ENCODE results near the gene NT5DC3. TPM values are rescaled to one million over a fixed set of nuclear protein-coding genes. Genes with fewer than 3 reads are reported as not detected.

NT5DC3 gene
- total RNA-seq, 1 experiment from 2014 or later: 12.5 TPM

DNA sequence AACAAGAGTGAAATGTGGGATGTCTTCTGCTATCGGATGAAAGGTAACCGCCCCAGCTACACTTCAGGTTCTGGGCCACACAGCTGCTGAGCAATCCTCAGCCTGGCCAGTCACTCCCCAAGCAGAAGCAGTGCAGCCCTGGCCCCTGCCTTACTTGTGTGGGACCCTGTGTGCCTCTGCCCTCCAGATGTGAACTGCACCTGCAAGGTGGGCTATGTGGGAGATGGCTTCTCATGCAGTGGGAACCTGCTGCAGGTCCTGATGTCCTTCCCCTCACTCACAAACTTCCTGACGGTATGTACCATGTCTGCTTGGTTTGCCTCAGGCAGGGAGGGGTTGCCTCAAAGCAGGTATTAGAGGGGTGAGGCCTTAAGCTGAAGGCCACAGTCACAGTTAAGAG, 85.6 kb downstream of the NT5DC3 start (continued):
- TF ChIP-seq, protein P1, sequence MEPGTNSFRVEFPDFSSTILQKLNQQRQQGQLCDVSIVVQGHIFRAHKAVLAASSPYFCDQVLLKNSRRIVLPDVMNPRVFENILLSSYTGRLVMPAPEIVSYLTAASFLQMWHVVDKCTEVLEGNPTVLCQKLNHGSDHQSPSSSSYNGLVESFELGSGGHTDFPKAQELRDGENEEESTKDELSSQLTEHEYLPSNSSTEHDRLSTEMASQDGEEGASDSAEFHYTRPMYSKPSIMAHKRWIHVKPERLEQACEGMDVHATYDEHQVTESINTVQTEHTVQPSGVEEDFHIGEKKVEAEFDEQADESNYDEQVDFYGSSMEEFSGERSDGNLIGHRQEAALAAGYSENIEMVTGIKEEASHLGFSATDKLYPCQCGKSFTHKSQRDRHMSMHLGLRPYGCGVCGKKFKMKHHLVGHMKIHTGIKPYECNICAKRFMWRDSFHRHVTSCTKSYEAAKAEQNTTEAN (CRISPR knock-in tag; IDR thresholded peaks at IDR 0.05): no peak
- TF ChIP-seq JUN (CRISPR knock-in tag; IDR thresholded peaks at IDR 0.05) (no peak), ELF4 (CRISPR knock-in tag; IDR thresholded peaks at IDR 0.05; ENCODE audit: low read depth) (no peak), ZNF671 (CRISPR knock-in tag; IDR thresholded peaks at IDR 0.05) (no peak), HMGA2 (CRISPR knock-in tag; IDR thresholded peaks at IDR 0.05) (no peak), JAZF1 (CRISPR knock-in tag; IDR thresholded peaks at IDR 0.05) (no peak), CBFB (CRISPR knock-in tag; IDR thresholded peaks at IDR 0.05; ENCODE audit: low read depth) (no peak), GTF2I (CRISPR knock-in tag; conservative IDR thresholded peaks at IDR 0.05) (no peak), NR1H2 (CRISPR knock-in tag; IDR thresholded peaks at IDR 0.05) (no peak)
- TF ChIP-seq, protein P2, sequence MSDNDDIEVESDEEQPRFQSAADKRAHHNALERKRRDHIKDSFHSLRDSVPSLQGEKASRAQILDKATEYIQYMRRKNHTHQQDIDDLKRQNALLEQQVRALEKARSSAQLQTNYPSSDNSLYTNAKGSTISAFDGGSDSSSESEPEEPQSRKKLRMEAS (CRISPR knock-in tag; IDR thresholded peaks at IDR 0.05): no peak
- TF ChIP-seq, protein P3, sequence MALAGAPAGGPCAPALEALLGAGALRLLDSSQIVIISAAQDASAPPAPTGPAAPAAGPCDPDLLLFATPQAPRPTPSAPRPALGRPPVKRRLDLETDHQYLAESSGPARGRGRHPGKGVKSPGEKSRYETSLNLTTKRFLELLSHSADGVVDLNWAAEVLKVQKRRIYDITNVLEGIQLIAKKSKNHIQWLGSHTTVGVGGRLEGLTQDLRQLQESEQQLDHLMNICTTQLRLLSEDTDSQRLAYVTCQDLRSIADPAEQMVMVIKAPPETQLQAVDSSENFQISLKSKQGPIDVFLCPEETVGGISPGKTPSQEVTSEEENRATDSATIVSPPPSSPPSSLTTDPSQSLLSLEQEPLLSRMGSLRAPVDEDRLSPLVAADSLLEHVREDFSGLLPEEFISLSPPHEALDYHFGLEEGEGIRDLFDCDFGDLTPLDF (CRISPR knock-in tag; IDR thresholded peaks at IDR 0.05): no peak
- TF ChIP-seq, protein P4, sequence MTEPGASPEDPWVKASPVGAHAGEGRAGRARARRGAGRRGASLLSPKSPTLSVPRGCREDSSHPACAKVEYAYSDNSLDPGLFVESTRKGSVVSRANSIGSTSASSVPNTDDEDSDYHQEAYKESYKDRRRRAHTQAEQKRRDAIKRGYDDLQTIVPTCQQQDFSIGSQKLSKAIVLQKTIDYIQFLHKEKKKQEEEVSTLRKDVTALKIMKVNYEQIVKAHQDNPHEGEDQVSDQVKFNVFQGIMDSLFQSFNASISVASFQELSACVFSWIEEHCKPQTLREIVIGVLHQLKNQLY (CRISPR knock-in tag; IDR thresholded peaks at IDR 0.05): no peak

DNA sequence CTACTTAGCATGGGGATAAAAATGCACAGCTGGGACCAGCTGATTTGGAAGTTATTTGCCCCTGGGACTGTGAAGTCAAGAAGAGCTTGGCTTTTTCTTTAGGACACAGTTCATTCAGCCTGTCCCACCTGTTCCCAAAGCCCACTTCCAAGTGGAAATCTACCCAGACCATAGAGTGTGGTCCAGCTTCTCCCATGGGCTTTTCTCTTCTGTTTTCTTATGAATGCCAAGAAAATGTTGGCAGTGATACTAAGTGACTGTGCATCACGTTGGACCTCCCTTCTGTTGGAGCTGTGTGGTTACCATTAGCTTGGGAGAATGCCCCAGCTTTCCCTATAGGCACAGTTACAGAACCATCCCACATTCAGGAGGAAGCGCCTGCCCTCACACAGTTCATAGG, 89.4 kb downstream of the NT5DC3 start:
- Mint-ChIP-seq H3K9me3 (no peaks in the 10 kb centered on the region), H3K4me1 (no peaks in the 10 kb centered on the region), H3K27ac (no peak overlapping the region), H3K36me3 (no peaks in the 10 kb centered on the region), H3K27me3 (ENCODE audit: low read depth) (no peaks in the 10 kb centered on the region; the same call in 1 of the 2 replicates), H3K4me3 (no peak overlapping the region)
- POLR2A ChIA-PET: no interaction called here
- no peak for ATAC-seq
- no peak for DNase-seq (ENCODE audit: low spot score)
- CTCF ChIA-PET: interaction anchor here (0.7 to 2.2 kb wide), 4 partner anchors 8 to 176 kb away, joined by 4 to 6 read pairs (median 4); partner anchors contain the start of gene NT5DC3
- TF ChIP-seq, protein P5, sequence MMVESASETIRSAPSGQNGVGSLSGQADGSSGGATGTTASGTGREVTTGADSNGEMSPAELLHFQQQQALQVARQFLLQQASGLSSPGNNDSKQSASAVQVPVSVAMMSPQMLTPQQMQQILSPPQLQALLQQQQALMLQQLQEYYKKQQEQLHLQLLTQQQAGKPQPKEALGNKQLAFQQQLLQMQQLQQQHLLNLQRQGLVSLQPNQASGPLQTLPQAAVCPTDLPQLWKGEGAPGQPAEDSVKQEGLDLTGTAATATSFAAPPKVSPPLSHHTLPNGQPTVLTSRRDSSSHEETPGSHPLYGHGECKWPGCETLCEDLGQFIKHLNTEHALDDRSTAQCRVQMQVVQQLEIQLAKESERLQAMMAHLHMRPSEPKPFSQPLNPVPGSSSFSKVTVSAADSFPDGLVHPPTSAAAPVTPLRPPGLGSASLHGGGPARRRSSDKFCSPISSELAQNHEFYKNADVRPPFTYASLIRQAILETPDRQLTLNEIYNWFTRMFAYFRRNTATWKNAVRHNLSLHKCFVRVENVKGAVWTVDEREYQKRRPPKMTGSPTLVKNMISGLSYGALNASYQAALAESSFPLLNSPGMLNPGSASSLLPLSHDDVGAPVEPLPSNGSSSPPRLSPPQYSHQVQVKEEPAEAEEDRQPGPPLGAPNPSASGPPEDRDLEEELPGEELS (CRISPR knock-in tag; IDR thresholded peaks at IDR 0.05): no peak
- TF ChIP-seq TCF7 (CRISPR knock-in tag; IDR thresholded peaks at IDR 0.05; ENCODE audit: low read depth): no peak
- TF ChIP-seq, protein P6, sequence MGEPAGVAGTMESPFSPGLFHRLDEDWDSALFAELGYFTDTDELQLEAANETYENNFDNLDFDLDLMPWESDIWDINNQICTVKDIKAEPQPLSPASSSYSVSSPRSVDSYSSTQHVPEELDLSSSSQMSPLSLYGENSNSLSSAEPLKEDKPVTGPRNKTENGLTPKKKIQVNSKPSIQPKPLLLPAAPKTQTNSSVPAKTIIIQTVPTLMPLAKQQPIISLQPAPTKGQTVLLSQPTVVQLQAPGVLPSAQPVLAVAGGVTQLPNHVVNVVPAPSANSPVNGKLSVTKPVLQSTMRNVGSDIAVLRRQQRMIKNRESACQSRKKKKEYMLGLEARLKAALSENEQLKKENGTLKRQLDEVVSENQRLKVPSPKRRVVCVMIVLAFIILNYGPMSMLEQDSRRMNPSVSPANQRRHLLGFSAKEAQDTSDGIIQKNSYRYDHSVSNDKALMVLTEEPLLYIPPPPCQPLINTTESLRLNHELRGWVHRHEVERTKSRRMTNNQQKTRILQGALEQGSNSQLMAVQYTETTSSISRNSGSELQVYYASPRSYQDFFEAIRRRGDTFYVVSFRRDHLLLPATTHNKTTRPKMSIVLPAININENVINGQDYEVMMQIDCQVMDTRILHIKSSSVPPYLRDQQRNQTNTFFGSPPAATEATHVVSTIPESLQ (CRISPR knock-in tag; IDR thresholded peaks at IDR 0.05): no peak
- TF ChIP-seq FOXP1 (CRISPR knock-in tag; IDR thresholded peaks at IDR 0.05; ENCODE audit: borderline replicate concordance): no peak
- TF ChIP-seq NFYB (CRISPR knock-in tag; conservative IDR thresholded peaks at IDR 0.05; ENCODE audit: low read depth): no peak
- TF ChIP-seq, protein P4 (CRISPR knock-in tag; IDR thresholded peaks at IDR 0.05): no peak

Measured in WTC11 (cell line).